ENCODE results near the gene MRPL28.
A peak's percentile ranks its signal among the peaks of the same experiment; 100 is the strongest.

MRPL28 gene

DNA sequence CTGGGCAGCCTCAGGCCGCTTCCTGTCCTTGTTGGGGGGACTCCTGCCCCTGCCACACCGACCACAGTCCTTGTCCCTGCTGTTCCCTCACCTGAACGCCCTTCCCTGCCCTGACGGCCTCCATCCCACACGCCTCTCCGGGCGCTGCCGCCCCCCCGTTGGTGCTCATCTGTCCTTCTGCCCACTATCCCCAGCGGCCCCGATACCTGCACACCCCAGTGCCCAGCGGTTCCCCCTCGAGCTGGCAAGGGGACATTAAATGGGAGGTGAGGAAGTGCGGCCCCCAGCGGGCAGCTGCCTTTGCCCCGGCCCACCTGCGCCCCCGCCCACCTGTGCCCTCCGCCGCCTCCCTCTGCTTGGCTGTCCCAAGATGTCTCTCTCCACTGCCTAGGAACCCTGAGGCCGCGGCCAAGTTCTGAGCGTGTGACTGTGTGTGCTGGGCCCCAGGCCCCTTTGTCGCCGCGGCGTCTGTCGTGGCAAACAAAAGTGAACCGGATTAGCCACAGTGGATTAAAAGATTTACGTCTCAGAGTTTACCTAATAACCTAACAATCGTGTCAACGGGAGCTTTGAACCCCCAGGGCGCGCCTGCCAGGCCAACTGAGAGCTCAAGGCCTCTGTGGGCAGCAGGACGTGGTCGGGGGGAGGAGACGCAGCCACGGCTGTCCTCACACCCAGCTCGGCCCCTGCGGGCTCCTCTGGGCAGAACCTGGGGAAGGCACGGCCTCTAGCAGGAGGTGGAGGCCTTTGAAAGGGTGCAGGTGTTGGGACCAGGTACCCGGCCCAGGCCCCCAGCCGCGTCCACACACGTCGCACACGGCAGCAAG is 10.3 kb downstream of the MRPL28 start:
- DNase-seq (ENCODE audit: low read depth), result no peak
- TF ChIP-seq, protein P1, sequence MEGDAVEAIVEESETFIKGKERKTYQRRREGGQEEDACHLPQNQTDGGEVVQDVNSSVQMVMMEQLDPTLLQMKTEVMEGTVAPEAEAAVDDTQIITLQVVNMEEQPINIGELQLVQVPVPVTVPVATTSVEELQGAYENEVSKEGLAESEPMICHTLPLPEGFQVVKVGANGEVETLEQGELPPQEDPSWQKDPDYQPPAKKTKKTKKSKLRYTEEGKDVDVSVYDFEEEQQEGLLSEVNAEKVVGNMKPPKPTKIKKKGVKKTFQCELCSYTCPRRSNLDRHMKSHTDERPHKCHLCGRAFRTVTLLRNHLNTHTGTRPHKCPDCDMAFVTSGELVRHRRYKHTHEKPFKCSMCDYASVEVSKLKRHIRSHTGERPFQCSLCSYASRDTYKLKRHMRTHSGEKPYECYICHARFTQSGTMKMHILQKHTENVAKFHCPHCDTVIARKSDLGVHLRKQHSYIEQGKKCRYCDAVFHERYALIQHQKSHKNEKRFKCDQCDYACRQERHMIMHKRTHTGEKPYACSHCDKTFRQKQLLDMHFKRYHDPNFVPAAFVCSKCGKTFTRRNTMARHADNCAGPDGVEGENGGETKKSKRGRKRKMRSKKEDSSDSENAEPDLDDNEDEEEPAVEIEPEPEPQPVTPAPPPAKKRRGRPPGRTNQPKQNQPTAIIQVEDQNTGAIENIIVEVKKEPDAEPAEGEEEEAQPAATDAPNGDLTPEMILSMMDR (conservative IDR thresholded peaks at IDR 0.05; ENCODE audit: low read length), result no peak
- H3K4me3 ChIP-seq (ENCODE audit: low read length), result no peak overlapping the region

DNA sequence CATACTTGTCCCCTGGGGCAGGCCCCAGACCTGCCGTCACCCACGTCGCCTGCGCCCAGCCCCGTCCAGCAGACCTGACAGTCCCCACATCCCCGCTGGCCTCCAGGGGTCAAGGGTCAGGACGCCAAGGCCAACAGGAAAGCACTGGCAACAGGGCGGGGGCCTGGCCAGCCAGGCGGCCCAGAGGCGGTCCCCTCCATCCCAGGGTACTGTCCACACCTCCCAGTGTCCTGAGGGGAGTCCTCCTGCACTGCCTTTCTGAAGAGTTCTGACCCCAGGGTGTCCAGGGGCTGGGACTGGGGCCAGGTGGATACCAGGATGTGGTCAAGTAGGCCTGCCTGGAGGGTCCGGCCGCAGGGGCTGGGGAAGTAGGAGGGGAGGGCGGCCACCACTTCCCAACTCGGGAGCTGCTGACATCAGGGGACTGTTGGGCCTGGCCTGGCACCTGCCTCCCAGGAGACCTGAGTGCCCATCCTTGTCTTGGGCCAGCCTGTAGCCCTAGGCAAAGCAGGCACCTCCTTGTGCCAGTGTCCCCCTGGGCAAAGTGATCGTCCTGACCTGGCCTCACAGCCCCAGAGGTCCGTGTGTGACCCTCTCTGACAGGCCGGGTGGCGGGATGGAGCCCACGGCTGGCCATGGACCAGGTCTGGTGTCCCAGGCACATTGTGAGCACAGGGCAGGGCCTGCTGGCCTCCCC is 11.1 kb downstream of the MRPL28 start:
- TF ChIP-seq, protein P1 (conservative IDR thresholded peaks at IDR 0.05; ENCODE audit: low read length), result no peak
- no peak overlapping the region for H3K4me3 ChIP-seq (ENCODE audit: low read length)
- DNase-seq (ENCODE audit: low read depth), result no peak

DNA sequence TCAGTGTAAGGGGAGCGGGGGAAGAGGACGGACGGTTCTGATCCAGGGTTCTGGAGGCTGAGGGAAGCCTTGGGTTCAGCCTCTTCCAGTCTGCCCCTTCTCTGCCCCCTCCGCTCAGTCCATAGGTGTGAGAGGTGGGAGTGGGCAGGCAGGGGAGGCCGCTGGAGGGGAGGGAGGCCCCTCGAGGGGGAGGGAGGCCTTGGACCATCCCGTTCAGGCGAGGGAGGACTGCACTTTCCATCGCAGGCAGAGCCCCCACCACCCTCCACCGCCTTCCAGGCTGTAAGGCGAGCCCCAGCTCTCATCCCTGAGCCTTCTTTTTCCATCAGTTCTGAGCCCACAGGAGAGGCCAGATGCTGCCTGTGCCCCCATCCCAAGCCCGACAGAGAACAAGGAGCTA is 13.6 kb downstream of the MRPL28 start:
- TF ChIP-seq, protein P1 (conservative IDR thresholded peaks at IDR 0.05; ENCODE audit: low read length), result no peak
- no peak overlapping the region for H3K4me3 ChIP-seq (ENCODE audit: low read length)
- DNase-seq (ENCODE audit: low read depth), result no peak

DNA sequence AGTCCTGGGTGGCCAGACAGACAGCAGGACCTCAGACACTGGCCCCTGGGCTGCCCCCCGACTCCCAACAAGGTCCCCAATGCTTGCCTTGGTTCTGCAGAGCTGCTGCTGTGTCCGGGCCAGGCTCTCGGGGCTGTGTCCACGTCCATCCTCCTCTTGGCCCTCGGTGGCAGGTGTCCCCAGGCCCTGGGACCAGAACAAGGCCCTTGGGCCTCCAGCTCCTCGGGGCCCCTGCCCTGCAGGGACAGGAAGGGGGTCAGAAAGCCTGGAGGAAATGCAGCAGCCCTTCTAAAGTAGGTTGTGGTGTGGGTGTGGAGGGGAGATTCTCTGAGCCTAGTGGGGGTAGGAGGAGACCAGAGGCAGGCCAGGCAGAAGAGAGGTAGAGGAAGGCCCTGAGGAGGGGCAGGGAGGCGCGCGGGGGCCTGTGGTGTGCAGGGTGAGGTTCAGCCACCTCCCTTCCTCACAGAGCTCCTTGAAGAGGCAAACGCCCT is 15.3 kb downstream of the MRPL28 start:
- TF ChIP-seq, protein P1 (conservative IDR thresholded peaks at IDR 0.05; ENCODE audit: low read length), result no peak
- no peak for DNase-seq (ENCODE audit: low read depth)
- no peak overlapping the region for H3K4me3 ChIP-seq (ENCODE audit: low read length)

DNA sequence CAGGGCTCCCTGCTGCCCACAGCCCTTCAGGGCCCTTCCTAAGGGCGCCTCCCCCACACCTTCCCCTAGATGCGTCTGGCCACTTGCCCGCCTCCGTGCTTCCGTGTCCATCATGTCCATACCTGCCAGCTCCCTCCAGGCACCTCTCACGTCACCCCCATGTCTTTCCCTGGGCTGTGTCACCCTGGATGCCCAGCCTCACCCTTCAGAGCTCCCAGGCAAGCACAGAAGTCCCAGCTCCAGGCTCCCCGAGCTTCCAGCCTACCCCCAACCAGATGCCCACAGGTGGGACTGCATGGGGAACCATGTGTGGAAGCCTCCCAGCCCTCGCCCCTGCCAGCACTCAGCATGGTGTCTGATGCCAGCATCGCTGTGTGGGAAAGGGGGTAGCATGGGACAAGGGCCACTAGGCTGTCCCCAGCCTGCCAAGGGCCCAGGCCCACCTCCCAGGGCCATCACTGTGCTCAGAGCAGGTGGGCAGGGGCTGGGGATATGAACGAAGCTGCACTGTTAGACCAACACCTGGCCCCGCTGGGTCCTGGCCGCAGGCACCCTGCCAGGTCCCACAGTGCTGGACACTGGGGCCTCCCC is 16.0 kb downstream of the MRPL28 start:
- TF ChIP-seq, protein P1 (conservative IDR thresholded peaks at IDR 0.05; ENCODE audit: low read length), result no peak

DNA sequence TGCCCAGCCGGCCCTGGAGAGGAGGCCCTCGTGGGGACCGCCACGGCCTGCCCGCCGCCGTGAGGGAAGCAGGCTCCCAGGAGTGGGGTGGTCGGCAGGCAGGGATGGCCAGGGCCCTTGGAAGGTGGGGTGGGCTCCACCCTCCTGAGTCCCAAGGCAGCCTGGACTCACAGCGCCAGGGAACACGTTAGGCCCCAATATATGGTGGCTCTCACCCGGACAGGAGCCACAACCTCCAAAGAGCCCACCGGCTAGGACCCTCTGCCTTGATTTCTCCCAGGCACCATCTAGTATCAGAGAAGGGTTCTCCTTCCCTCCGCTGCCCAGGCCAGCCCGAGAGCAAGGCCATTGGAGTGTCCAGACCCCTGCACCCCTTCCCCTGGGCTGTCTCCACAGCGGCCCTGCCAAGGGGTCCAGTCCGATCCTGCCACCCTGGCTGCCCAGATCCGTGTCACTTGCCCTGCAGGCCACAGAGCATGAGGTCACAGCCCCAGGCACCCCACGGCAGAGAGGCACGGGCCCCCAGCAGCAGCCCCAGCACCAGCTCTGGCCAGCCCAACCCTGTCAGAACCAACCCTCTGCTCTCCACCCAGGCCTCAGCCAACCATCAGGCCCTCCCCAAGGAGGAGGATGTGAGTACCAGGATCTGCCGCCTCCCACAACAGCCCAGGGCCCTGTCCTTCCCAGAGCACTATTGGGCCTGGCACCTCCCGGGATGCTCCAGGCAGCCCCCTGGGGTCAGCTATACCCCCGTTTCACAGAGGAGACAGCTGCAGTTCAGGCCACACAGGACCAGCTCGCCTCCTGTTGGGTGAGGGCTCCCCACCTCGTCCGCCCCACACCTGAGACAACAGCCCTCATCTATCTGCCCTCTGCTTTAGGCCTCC is 16.7 kb downstream of the MRPL28 start:
- DNase-seq (ENCODE audit: low read depth), result no peak
- H3K4me3 ChIP-seq (ENCODE audit: low read length), result peak overlapping the region; percentile 40
- TF ChIP-seq, protein P1 (conservative IDR thresholded peaks at IDR 0.05; ENCODE audit: low read length), result no peak

More for the DNA sequence above, 16.0 kb downstream of the MRPL28 start:
- no peak overlapping the region for H3K4me3 ChIP-seq (ENCODE audit: low read length)
- no peak for DNase-seq (ENCODE audit: low read depth)

All from AG10803 (cell line).